HepG2 (cell line): ENCODE results near the gene CNTNAP1. TPM values are rescaled to one million over a fixed set of nuclear protein-coding genes. Genes with fewer than 3 reads are reported as not detected.

Source experiments
- ATAC-seq: fragments of 200-7000 bp; cut with Tn5 transposase; 3 replicates; pipeline ENCODE4 v1.9.1; 2020; ENCODE audit warnings: mild to moderate bottlenecking, moderate library complexity
- BruUV-seq: library from RNA; stranded (reverse); fragments of 400-500 nt; replicated peaks from 2 replicates; lab custom pipeline; 2021; lab: Mats Ljungman, UMichigan
- CTCF ChIA-PET: fragments of 300-600 bp; formaldehyde crosslinking; extraction: SDS; loops from one replicate; lab custom pipeline; 2021; ENCODE audit warnings: low total read pairs, inconsistent platforms, low intra/inter-chr PET ratio; lab: Yijun Ruan, JAX
- POLR2A ChIA-PET: fragments of 350-600 bp; sonication (Branson Sonifier 250); formaldehyde crosslinking; loops from one replicate; lab custom pipeline; 2020; ENCODE audit warnings: antibody characterized with exemption, inconsistent platforms; lab: Yijun Ruan, JAX
- DNase-seq: peaks from one replicate; pipeline ENCODE4 v3.0.0-alpha.2; 2015; ENCODE audit warnings: low spot score
- FAIRE-seq: peaks from 3 replicates; lab custom pipeline; 2011; peaks lifted over from hg19 to GRCh38; lab: Jason Lieb, UNC
- H2AFZ ChIP-seq: one replicate; pipeline ENCODE4 v1.6.1; 2011; ENCODE audit warnings: low read length, inconsistent platforms
- H3K27ac ChIP-seq: fragments of 300-600 bp; 3 replicates; pipeline ENCODE4 v1.8.0; 2011; ENCODE audit warnings: mixed run types, mild to moderate bottlenecking, mixed read lengths, low read length, inconsistent platforms; ENCODE audit not compliant: insufficient read depth; ENCODE audit errors: extremely low read length
- H3K27me3 ChIP-seq, 2 experiments: fragments of 200-600 bp in 1 of 2; 2 replicates in 1 of 2; 3 replicates in 1 of 2; pipeline versions ENCODE4 v1.6.0 to v1.8.0; 2011; ENCODE audit warnings: low read length in 2 of 2, mild to moderate bottlenecking in 2 of 2, moderate library complexity in 2 of 2, inconsistent platforms in 1 of 2; ENCODE audit not compliant: insufficient read depth in 2 of 2, control insufficient read depth in 1 of 2
- H3K36me3 ChIP-seq, 2 experiments: fragments of 200-600 bp in 1 of 2; replicated peaks in 1 of 2; 2 replicates in 1 of 2; 3 replicates in 1 of 2; pipeline versions ENCODE4 v1.5.1 to v1.8.0; 2011; ENCODE audit warnings: low read length in 2 of 2, inconsistent platforms in 1 of 2; ENCODE audit not compliant: insufficient read depth in 2 of 2, control insufficient read depth in 1 of 2
- H3K4me1 ChIP-seq: 2 replicates; pipeline ENCODE4 v1.5.1; 2012; ENCODE audit warnings: low read length, inconsistent platforms; ENCODE audit not compliant: insufficient read depth
- H3K4me2 ChIP-seq: 2 replicates; pipeline ENCODE4 v1.6.0; 2011; ENCODE audit warnings: low read depth, low read length, inconsistent platforms
- H3K4me3 ChIP-seq, 3 experiments: fragments of 200-600 bp in 1 of 3; sonication (generic), shearing (Covaris generic) in 1 of 3; replicated peaks in 1 of 3; 2 replicates each; pipeline ENCODE4 v1.5.1; 2011 to 2016; ENCODE audit warnings: low read length in 3 of 3, inconsistent platforms in 2 of 3, low read depth in 2 of 3, mild to moderate bottlenecking in 2 of 3, control low read depth in 1 of 3, mixed read lengths in 1 of 3; ENCODE audit not compliant: insufficient read depth in 1 of 3
- H3K79me2 ChIP-seq: one replicate; pipeline ENCODE4 v1.6.1; 2011; ENCODE audit warnings: low read length, inconsistent platforms; ENCODE audit not compliant: insufficient read depth
- H3K9ac ChIP-seq: 2 replicates; pipeline ENCODE4 v1.6.0; 2011; ENCODE audit warnings: mild to moderate bottlenecking, low read depth, low read length, inconsistent platforms; ENCODE audit not compliant: insufficient read depth
- H3K9me3 ChIP-seq: 2 replicates; pipeline ENCODE4 v1.5.1; 2012; ENCODE audit warnings: mild to moderate bottlenecking, low read length
- H4K20me1 ChIP-seq: 2 replicates; pipeline ENCODE4 v1.6.0; 2011; ENCODE audit warnings: inconsistent platforms, mild to moderate bottlenecking, low read length, moderate library complexity; ENCODE audit not compliant: insufficient read depth
- CCDC6 ChIP-seq: sonication (generic); formaldehyde crosslinking; IDR thresholded peaks from 2 replicates; pipeline ENCODE4 v1.8.1; 2022; ENCODE audit warnings: mild to moderate bottlenecking, missing genetic modification reagents, moderate library complexity
- DNMT1 ChIP-seq: sonication (generic); formaldehyde crosslinking; IDR thresholded peaks from 2 replicates; pipeline ENCODE4 v1.5.1; 2020; ENCODE audit warnings: mild to moderate bottlenecking, missing genetic modification reagents
- GABPB1 ChIP-seq: IDR thresholded peaks from 2 replicates; pipeline ENCODE4 v1.6.1; 2016; ENCODE audit warnings: mild to moderate bottlenecking, missing genetic modification reagents, moderate library complexity, missing compliant biosample characterization
- GTF3A ChIP-seq: sonication (generic); formaldehyde crosslinking; conservative IDR thresholded peaks from 2 replicates; pipeline ENCODE4 v1.4.0; 2020; ENCODE audit warnings: mild to moderate bottlenecking, missing genetic modification reagents
- HNRNPLL ChIP-seq: fragments of 200-400 bp; formaldehyde crosslinking; IDR thresholded peaks from 2 replicates; pipeline ENCODE4 v1.6.1; 2017; ENCODE audit warnings: mild to moderate bottlenecking, low read depth, low read length; ENCODE audit not compliant: poor library complexity, severe bottlenecking
- KLF15 ChIP-seq: sonication (generic); formaldehyde crosslinking; IDR thresholded peaks from 2 replicates; pipeline ENCODE4 v1.8.1; 2023; ENCODE audit warnings: borderline replicate concordance, mild to moderate bottlenecking, inconsistent platforms, missing genetic modification reagents, mixed read lengths
- MXI1 ChIP-seq: IDR thresholded peaks from 3 replicates; pipeline ENCODE4 v1.6.1; 2012; ENCODE audit warnings: low read depth, low read length, inconsistent platforms, borderline replicate concordance
- SNAPC2 ChIP-seq: sonication (generic); formaldehyde crosslinking; IDR thresholded peaks from 2 replicates; pipeline ENCODE4 v1.8.1; 2022; ENCODE audit warnings: mild to moderate bottlenecking, missing genetic modification reagents
- TEAD3 ChIP-seq: optimal IDR thresholded peaks from 2 replicates; pipeline ENCODE3; 2016; ENCODE audit warnings: borderline replicate concordance
- ZBTB7A ChIP-seq: sonication (generic); formaldehyde crosslinking; IDR thresholded peaks from 2 replicates; pipeline ENCODE4 v1.8.0; 2022; ENCODE audit warnings: mild to moderate bottlenecking, missing genetic modification reagents
- ZFX ChIP-seq: sonication (generic); formaldehyde crosslinking; IDR thresholded peaks from 2 replicates; pipeline ENCODE4 v1.4.0; 2020; ENCODE audit warnings: mild to moderate bottlenecking, low read depth, missing genetic modification reagents, moderate library complexity
- ZFY ChIP-seq: sonication (generic); formaldehyde crosslinking; IDR thresholded peaks from 2 replicates; pipeline ENCODE4 v1.4.0; 2020; ENCODE audit warnings: missing genetic modification reagents
- ZMYM3 ChIP-seq: sonication (generic); formaldehyde crosslinking; IDR thresholded peaks from 2 replicates; pipeline ENCODE4 v1.5.1; 2020; ENCODE audit warnings: mild to moderate bottlenecking, missing genetic modification reagents
- ZNF124 ChIP-seq: sonication (generic); formaldehyde crosslinking; IDR thresholded peaks from 2 replicates; pipeline ENCODE4 v1.4.0; 2020; ENCODE audit warnings: missing genetic modification reagents
- ZNF225 ChIP-seq: sonication (generic); formaldehyde crosslinking; IDR thresholded peaks from 2 replicates; pipeline ENCODE4 v1.4.0; 2020; ENCODE audit warnings: mild to moderate bottlenecking, missing genetic modification reagents
- ZNF484 ChIP-seq: sonication (generic); formaldehyde crosslinking; IDR thresholded peaks from 2 replicates; pipeline ENCODE4 v1.5.1; 2020; ENCODE audit warnings: mild to moderate bottlenecking, low read depth, missing genetic modification reagents, borderline replicate concordance
- WGBS: methylation state at CpG from one replicate; pipeline ENCODE4 v1.1.6; 2017; ENCODE audit warnings: low lambda C conversion rate; 5-methylcytosine and 5-hydroxymethylcytosine counted together
- in situ Hi-C: cut with HindIII; loops from 2 replicates; pipeline ENCODE4 v1.10.0; 2017; ENCODE audit warnings: low pct_unique_long_range_greater_than_20kb; ENCODE audit not compliant: extremely low pct_ligation_motif_present
- intact Hi-C: fragments of 100-400 bp; cut with micrococcal nuclease; formaldehyde crosslinking; loops from one replicate; pipeline ENCODE4 v1.10.0; 2022; ENCODE audit not compliant: unreplicated experiment
- polyA plus RNA-seq, 8 experiments: library from polyadenylated mRNA; depleted of rRNA in 3 of 8; stranded (reverse) in 7 of 8; unstranded in 1 of 8; fragments of >200 nt; fragmentation: Illumina TruSeq in 4 of 8; extraction: Trizol in 4 of 8; gene quantifications; 2 replicates each; pipeline versions ENCODE4 v1.2.1 to v1.2.3, GENCODE V29; 2011 to 2016; ENCODE audit warnings: low read depth in 4 of 8, missing spikeins in 1 of 8, mixed read lengths in 1 of 8; ENCODE audit not compliant: insufficient read depth in 1 of 8
- total RNA-seq, 5 experiments: library from RNA; depleted of rRNA; stranded (reverse); fragments of >200 nt; fragmentation: Illumina TruSeq; extraction: Trizol; gene quantifications; 2 replicates each; pipeline ENCODE4 v1.2.3, GENCODE V29; 2016; ENCODE audit warnings: low read depth in 1 of 5
- TF ChIP-seq, protein P1 (sequence below): fragments of 450-650 bp; IDR thresholded peaks from 2 replicates; pipeline ENCODE4 v1.6.1; 2017; ENCODE audit warnings: mild to moderate bottlenecking
- TF ChIP-seq, protein P2 (sequence below): sonication (generic); formaldehyde crosslinking; IDR thresholded peaks from 2 replicates; pipeline ENCODE4; 2020; ENCODE audit warnings: missing genetic modification reagents, mild to moderate bottlenecking, borderline replicate concordance
- TF ChIP-seq, protein P3 (sequence below): sonication (generic); formaldehyde crosslinking; IDR thresholded peaks from 2 replicates; pipeline ENCODE4 v1.5.0; 2020; ENCODE audit warnings: missing genetic modification reagents, mild to moderate bottlenecking, borderline replicate concordance

CNTNAP1 gene
- total and polyA plus RNA-seq, 2 of the 13 experiments (the other 11 are each of a cell fraction or from before 2014, with no cell fraction given): 4.5 to 7.7 TPM

DNA sequence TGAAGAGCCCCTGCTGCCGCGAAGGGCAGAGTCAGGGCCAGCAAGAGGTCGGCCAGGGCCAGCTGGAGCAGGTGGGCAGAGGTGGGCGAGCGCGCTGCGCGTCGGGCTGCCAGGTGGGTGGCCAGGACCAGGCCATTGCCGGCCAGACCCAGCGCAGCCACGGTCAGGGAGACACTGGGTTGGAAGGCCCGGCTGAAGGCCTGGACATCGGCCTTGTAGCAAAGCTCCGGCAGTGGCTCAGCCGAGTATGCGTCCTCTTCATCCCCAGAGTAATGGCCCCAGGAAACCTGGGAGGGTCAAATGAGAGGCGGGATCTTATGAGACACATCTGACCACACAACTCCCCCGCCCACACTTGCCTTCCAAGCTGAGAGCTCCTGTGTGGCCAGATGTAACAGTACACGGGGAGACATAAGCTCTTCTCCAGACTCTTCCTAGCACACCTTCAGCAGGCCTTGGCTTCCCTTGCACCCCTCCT is 2.0 kb upstream of the CNTNAP1 start:
- Histone ChIP-seq H3K4me1 (peaks cover 47% of the 10 kb centered on the region), H3K79me2 (peaks cover 14% of the 10 kb centered on the region), H3K27me3 (no peaks in the 10 kb centered on the region), H3K9ac (peak overlapping the region; percentile 24; the same call in 1 of the 2 replicates), H4K20me1 (no peaks in the 10 kb centered on the region), H3K27ac (no peak overlapping the region), H3K4me3 (no peak overlapping the region), H3K36me3 (no peaks in the 10 kb centered on the region), H3K4me2 (peak overlapping the region; percentile 10; the same call in 1 of the 2 replicates), H2AFZ (no peak overlapping the region), H3K9me3 (no peaks in the 10 kb centered on the region)
- ATAC-seq: no peak
- DNase-seq: no peak
- in situ Hi-C loops: no loop called here
- 73% methylated on average over 17 of the region's 20 CpGs for WGBS
- ChIA-PET POLR2A (interaction anchor here (0.6 to 1.6 kb wide), 8 partner anchors 9 to 318 kb away, joined by 3 to 8 read pairs (median 4); partner anchors contain the start of genes EZH1, PSMC3IP, RETREG3 and RPL27), CTCF (interaction anchor here (0.7 to 1.8 kb wide), 3 partner anchors 62 to 103 kb away, joined by 3 to 9 read pairs (median 6); partner anchors contain the start of gene PSMC3IP)
- no TSS peak for BruUV-seq
- FAIRE-seq: no peak
- intact Hi-C loops: loop anchor here (2.0 kb wide), 1 partner anchor 102 kb away; no protein-coding TSS in a partner anchor
- TF ChIP-seq, protein P1, sequence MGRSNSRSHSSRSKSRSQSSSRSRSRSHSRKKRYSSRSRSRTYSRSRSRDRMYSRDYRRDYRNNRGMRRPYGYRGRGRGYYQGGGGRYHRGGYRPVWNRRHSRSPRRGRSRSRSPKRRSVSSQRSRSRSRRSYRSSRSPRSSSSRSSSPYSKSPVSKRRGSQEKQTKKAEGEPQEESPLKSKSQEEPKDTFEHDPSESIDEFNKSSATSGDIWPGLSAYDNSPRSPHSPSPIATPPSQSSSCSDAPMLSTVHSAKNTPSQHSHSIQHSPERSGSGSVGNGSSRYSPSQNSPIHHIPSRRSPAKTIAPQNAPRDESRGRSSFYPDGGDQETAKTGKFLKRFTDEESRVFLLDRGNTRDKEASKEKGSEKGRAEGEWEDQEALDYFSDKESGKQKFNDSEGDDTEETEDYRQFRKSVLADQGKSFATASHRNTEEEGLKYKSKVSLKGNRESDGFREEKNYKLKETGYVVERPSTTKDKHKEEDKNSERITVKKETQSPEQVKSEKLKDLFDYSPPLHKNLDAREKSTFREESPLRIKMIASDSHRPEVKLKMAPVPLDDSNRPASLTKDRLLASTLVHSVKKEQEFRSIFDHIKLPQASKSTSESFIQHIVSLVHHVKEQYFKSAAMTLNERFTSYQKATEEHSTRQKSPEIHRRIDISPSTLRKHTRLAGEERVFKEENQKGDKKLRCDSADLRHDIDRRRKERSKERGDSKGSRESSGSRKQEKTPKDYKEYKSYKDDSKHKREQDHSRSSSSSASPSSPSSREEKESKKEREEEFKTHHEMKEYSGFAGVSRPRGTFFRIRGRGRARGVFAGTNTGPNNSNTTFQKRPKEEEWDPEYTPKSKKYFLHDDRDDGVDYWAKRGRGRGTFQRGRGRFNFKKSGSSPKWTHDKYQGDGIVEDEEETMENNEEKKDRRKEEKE: no peak
- TF ChIP-seq CCDC6 (no peak), ZBTB7A (CRISPR knock-in tag) (peak; percentile 52; the same call in 1 of the 2 replicates), ZFY (CRISPR knock-in tag) (no peak), TEAD3 (no peak), KLF15 (CRISPR knock-in tag) (no peak), GTF3A (CRISPR knock-in tag) (no peak), ZFX (CRISPR knock-in tag) (0 out of 2 replicates have a peak, but pooled peaks have one; percentile 18), ZNF225 (0 out of 2 replicates have a peak, but pooled peaks have one; percentile 72), SNAPC2 (CRISPR knock-in tag) (no peak), GABPB1 (CRISPR knock-in tag) (peak; percentile 30; the same call in 1 of the 2 replicates), ZMYM3 (no peak), ZNF484 (CRISPR knock-in tag) (no peak), ZNF124 (CRISPR knock-in tag) (no peak), HNRNPLL (no peak), MXI1 (no peak), DNMT1 (CRISPR knock-in tag) (0 out of 2 replicates have a peak, but pooled peaks have one; percentile 0)
- TF ChIP-seq, protein P2, sequence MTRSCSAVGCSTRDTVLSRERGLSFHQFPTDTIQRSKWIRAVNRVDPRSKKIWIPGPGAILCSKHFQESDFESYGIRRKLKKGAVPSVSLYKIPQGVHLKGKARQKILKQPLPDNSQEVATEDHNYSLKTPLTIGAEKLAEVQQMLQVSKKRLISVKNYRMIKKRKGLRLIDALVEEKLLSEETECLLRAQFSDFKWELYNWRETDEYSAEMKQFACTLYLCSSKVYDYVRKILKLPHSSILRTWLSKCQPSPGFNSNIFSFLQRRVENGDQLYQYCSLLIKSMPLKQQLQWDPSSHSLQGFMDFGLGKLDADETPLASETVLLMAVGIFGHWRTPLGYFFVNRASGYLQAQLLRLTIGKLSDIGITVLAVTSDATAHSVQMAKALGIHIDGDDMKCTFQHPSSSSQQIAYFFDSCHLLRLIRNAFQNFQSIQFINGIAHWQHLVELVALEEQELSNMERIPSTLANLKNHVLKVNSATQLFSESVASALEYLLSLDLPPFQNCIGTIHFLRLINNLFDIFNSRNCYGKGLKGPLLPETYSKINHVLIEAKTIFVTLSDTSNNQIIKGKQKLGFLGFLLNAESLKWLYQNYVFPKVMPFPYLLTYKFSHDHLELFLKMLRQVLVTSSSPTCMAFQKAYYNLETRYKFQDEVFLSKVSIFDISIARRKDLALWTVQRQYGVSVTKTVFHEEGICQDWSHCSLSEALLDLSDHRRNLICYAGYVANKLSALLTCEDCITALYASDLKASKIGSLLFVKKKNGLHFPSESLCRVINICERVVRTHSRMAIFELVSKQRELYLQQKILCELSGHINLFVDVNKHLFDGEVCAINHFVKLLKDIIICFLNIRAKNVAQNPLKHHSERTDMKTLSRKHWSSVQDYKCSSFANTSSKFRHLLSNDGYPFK (CRISPR knock-in tag): 0 out of 2 replicates have a peak, but pooled peaks have one; percentile 9
- TF ChIP-seq, protein P3, sequence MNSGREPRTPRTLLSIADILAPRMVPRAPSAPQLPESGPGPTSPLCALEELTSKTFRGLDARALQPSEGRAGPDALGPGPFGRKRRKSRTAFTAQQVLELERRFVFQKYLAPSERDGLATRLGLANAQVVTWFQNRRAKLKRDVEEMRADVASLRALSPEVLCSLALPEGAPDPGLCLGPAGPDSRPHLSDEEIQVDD (CRISPR knock-in tag): no peak
